ENCODE data around the gene NGF.

The NGF gene

GRCh38 chr1:115278211-115278610, 59.8 kb downstream of the NGF start:
- DNase-seq, result no peak

GRCh38 chr1:115277276-115277675, 60.8 kb downstream of the NGF start:
- no peak for DNase-seq

- no peak for DNase-seq
Measured at GRCh38 chr1:115275216-115275615, 62.8 kb downstream of the NGF start.

- no peak for DNase-seq
Measured at GRCh38 chr1:115274467-115274866, 63.6 kb downstream of the NGF start.

GRCh38 chr1:115266729-115267421, 71.2 kb downstream of the NGF start:
- no peak for DNase-seq

- no peak for DNase-seq
Measured at GRCh38 chr1:115265099-115265498, 73.0 kb downstream of the NGF start.

GRCh38 chr1:115262886-115263285, 75.2 kb downstream of the NGF start:
- DNase-seq, result no peak

GRCh38 chr1:115261496-115261895, 76.6 kb downstream of the NGF start:
- no peak for DNase-seq

GRCh38 chr1:115258302-115258866, 79.7 kb downstream of the NGF start:
- no peak for DNase-seq

- no peak for DNase-seq
Measured at GRCh38 chr1:115257591-115257990, 80.5 kb downstream of the NGF start.

- DNase-seq, result no peak
Measured at GRCh38 chr1:115255154-115255553, 82.9 kb downstream of the NGF start.

GRCh38 chr1:115252585-115252984, 85.5 kb downstream of the NGF start:
- no peak for DNase-seq

- DNase-seq, result no peak
Measured at GRCh38 chr1:115251856-115252255, 86.2 kb downstream of the NGF start.

GRCh38 chr1:115251340-115251748, 86.7 kb downstream of the NGF start:
- DNase-seq, result no peak

GRCh38 chr1:115246526-115246925, 91.5 kb downstream of the NGF start:
- DNase-seq, result no peak

- DNase-seq, result no peak
Measured at GRCh38 chr1:115245227-115245626, 92.8 kb downstream of the NGF start.

- DNase-seq, result no peak
Measured at GRCh38 chr1:115242543-115242942, 95.5 kb downstream of the NGF start.

GRCh38 chr1:115241309-115241708, 96.7 kb downstream of the NGF start:
- no peak for DNase-seq

- no peak for DNase-seq
Measured at GRCh38 chr1:115240297-115240696, 97.8 kb downstream of the NGF start.

GRCh38 chr1:115239426-115239825, 98.6 kb downstream of the NGF start:
- DNase-seq, result no peak

- DNase-seq, result no peak
Measured at GRCh38 chr1:115239148-115239422, 99.0 kb downstream of the NGF start.

- no peak for DNase-seq
Measured at GRCh38 chr1:115238336-115239147, 99.5 kb downstream of the NGF start.

- DNase-seq, result no peak
Measured at GRCh38 chr1:115237507-115237906, 100.5 kb downstream of the NGF start.

GRCh38 chr1:115237023-115237422, 101.0 kb downstream of the NGF start:
- no peak for DNase-seq
